MV-4-11 (cell line): ENCODE results near the gene C3orf20.

ENCODE experiments used
- DNase-seq: peaks from one replicate; lab custom pipeline; 2025; lab: John Stamatoyannopoulos, UW

The C3orf20 gene

DNA sequence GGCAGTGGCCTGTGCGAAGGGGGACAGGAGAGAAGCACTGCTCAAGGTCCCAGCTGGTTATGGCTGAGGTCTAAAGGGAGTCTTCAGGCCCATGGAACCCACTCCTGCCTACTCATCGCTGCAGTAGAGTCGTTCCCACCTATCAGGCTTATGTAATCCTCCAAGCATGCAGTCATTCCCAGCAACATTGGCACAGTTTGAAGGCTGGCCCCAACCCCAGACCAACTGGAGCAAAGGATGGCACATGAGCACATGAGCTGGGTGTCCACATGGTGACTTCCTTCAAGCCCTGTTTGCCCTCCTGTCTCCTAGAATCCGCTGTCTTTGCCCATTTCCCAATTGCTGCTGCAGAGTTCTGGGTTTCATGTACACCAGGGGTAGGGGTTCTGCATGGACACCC, 83.4 kb downstream of the C3orf20 start:
- DNase-seq = no peak

DNA sequence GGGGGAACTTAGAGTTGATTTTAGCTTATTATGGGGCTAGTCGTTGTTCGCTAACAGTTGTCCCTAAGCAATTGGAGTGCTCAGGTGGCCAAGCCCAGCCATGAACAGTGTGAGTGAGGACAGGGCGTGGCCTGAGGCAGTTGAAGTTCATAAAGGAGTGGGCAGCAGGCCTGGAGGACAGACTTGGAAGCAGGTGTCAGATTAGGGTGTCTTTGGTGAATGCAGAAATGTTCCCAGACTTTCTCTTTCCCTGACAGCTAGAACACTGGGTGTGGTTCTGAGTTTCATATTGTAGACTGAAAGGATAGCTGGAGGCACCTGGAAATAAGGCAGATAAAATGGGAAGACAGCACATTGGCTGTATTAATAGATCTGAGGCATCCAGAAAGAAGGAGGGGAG, 84.0 kb downstream of the C3orf20 start:
- DNase-seq = no peak

DNA sequence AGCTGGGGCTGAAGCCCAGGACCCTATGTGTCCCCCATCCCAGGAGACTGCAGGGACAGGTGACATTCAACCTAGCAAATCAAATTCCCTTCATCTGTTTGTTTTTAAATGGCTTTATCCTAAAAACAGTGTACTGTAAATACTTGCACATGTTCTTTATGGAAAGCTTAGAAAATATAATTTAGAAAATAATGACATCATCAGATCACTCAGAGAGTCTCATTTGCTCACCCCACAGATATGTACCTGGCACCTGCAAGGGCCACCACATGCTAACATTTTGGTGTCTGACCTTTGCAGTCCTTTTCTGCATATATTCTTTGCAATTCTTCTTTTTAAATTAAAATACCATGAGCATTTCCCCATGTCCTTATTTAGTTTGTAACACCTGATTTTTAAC, 85.2 kb downstream of the C3orf20 start:
- DNase-seq = no peak

DNA sequence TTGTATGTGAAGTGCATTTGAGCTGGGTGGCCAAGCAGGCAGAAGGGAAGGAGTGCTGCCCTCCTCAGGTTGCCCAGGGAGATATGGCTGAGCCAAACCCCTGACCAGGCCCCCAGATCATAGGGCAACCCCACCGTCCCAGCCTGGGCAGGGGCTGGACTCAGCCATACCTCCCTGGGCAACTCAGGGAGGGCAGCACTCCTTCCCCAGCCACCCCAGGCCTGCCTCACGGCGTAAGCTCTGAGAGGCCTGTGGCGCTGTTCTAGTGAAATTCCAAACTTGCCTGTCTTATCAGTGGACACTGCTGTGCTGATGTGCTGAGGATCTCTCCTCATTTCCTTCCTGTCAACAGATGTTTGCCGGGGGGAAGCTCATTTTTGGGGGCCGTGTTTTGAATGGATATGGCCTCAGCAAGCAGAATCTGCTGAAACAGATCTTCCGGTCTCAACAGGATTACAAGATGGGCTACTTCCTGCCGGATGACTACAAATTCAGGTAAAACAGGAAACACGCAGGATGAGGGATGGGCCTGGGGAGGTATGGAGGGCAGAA, 86.3 kb downstream of the C3orf20 start:
- DNase-seq = no peak

- DNase-seq = no peak
These were observed 86.9 kb downstream of the C3orf20 start for GRCh38 chr3:14761866-14762265.

DNA sequence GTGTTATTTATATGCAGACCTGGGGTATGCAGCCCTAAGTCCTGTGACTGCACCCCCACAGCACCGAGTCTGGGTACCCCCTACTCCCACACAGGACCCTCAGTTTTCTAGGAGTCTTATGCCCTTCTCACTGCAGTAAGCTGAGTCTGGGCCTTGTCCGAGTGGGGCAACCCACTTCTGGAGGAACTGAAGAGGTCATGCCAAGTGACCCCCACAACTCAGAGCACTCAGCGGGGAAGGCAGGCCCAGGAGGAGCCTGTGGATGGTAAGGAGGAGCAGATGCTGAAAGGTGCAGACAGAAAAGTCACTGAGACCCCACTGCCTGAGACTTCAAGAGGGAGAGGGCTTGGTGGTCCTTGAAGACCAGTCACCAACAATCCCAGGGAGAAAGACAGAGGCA, 87.8 kb downstream of the C3orf20 start:
- DNase-seq = no peak

DNA sequence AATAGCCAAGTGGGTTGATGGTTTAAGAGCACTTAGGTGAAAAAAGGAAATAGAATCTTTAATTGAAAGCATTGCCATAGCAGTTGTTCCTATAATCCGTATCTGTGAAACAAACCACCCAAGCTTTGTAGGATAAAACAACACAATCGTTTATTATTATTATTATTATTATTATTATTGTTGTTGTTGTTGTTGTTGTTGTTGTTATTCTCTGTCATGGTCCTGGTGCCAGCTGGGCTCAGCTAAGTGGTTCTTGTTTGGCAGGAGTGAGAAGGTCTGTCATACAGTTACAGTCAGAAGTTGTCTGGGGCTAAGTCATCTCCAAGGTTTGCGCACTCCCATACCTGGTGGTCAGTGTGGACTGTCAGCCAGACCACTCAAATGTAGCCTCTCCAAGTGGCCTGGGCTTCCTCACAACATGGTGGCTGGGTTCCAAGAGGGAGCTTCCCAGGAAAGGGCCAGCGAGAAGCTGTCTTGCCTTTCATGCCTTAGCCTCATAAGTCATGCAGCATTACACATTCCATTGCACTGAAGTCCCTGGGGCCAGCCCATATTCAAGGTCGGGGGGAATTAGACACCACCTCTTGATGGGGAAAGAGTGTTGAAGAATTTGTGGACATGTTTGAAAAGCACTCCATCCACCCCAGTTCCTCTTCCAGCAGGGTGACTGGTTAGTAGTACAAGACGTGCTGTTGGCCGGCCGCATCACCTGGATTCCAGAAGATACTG, 89.6 kb downstream of the C3orf20 start:
- DNase-seq = no peak

- DNase-seq = no peak
These were observed 90.1 kb downstream of the C3orf20 start for GRCh38 chr3:14765060-14765400.

GRCh38 chr3:14765576-14766427, 90.9 kb downstream of the C3orf20 start:
- DNase-seq = no peak

DNA sequence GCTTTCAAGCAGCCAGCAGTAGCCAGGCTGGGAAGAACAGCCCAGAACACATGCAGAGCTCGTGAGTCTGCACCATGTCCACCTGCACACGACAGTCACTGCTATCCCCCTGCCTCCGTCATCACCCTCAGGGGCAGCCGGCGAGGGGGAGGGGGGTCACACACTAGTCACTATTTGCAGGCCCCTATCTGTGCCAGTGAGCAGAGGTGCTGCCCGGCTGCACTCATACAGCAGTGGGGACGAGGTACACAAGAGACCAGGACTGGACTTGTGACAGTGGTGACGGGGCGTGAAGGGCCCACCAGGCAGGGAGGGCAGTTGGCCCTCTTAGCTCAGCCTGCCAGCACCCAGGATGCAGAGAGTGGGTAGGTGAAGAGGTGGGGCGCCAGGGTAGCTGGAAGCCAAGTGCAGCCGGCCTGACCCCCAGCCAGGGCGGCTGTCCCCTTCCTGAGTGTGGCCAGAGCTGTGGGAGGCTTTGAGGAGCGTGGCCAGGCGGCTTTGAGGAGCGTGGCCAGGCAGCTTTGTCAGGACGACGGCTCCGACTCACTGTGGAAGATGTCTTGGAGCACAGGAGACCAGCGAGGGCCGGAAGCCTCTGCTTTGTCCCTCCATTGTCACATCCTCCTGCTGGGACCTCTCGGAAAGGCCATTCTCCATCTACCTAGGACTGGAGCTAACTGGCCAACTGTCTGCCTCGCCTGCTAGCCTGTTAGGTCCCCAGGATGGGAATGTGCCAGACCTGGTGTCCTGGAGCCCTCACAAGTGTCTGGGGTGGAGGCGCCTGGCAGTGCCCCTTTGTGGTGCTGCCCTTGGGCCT, 91.7 kb downstream of the C3orf20 start:
- DNase-seq = no peak

GRCh38 chr3:14767245-14768051, 92.5 kb downstream of the C3orf20 start:
- DNase-seq = no peak

- no peak for DNase-seq
These were observed 93.3 kb downstream of the C3orf20 start for GRCh38 chr3:14768182-14768790.

DNA sequence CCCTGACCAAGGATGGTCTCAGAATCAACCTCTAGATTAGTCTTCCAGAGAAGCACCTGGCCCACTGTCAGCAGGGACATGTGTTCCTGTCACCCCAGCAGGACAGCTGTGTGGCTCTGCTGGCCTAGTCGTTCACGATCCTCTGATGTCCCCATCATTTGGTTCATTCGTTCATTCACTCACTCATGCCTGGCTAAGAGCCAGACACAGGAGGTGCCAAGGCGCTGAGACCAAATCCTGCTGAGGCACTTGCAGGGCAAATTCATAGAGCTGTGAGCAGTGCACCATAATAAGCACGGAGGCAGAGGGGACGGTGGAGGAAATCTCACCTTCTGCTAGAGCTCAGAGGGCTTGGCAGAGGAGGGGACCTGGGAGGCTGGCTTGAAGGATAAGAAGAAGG, 93.9 kb downstream of the C3orf20 start:
- no peak for DNase-seq

GRCh38 chr3:14769544-14770325, 94.8 kb downstream of the C3orf20 start:
- no peak for DNase-seq

- DNase-seq = no peak
These were observed 95.7 kb downstream of the C3orf20 start for GRCh38 chr3:14770591-14770990.

GRCh38 chr3:14771593-14772497, 96.9 kb downstream of the C3orf20 start:
- peak; percentile 71 for DNase-seq

DNA sequence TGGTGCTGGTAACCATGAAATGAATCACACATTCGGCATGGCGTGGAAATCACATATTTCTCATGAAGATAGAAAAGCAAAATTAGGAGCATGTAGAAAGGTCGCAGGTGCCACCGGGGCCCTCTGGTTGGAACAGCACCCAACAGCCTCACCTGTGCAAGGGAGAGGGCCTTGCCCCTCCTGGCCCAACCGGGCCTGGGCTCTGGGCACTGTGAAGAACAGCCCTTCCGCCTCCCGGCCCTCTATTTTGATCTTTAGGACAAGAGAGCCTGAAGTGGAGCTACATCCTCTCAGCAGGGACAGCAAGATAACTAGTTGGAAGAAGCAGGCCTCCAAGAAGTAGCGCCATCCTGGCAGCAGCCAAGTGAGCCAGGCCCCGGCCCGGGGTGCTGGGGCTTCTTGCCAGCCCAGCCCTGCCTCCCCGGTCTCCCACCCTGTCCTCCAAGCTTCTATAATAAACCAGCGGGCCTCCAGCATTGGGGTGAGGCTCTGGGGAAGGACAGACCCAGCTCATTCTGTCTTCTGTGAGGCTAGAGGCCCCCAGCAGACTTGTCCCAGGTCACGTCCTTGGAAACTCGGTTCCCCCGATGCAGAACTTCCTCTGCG, 97.7 kb downstream of the C3orf20 start:
- no peak for DNase-seq

- DNase-seq = no peak
These were observed 98.3 kb downstream of the C3orf20 start for GRCh38 chr3:14773281-14773680.

- no peak for DNase-seq
These were observed 98.8 kb downstream of the C3orf20 start for GRCh38 chr3:14773691-14774128.
